Thoracic aorta (tissue), 2 donors: ENCODE results near the gene MUC5B. TPM values are rescaled to one million over a fixed set of nuclear protein-coding genes. Genes with fewer than 3 reads are reported as not detected.
"Not testable (repeated sequence)": the region's sequence is repeated elsewhere in the genome, so short reads cannot be mapped to it uniquely, and the experiment has no call there.

ENCODE experiments used
- ATAC-seq: fragments of 150-250 bp; one replicate; pipeline ENCODE4 v1.8.0; 2017; ENCODE audit warnings: low read depth; ENCODE audit not compliant: insufficient number of reproducible peaks, low FRiP score
- DNase-seq: peaks from one replicate; pipeline ENCODE4 v3.0.0-alpha.2; 2020; ENCODE audit warnings: low spot score
- H3K27ac ChIP-seq, 2 donors: fragments of 200-600 bp; sonication (generic); 1 replicate in 1 of 2; 2 replicates in 1 of 2; pipeline ENCODE4 v1.5.1; 2016; ENCODE audit warnings: mild to moderate bottlenecking in 2 of 2, moderate library complexity in 2 of 2
- H3K27me3 ChIP-seq: fragments of 200-600 bp; sonication (generic); replicated peaks from 2 replicates; pipeline ENCODE4 v1.6.0; 2016; ENCODE audit warnings: mild to moderate bottlenecking; ENCODE audit not compliant: insufficient read depth
- H3K36me3 ChIP-seq: fragments of 200-600 bp; sonication (generic); one replicate; pipeline ENCODE4 v1.5.1; 2016
- H3K4me1 ChIP-seq, 2 donors: fragments of 200-600 bp; sonication (generic); 1 replicate in 1 of 2; 2 replicates in 1 of 2; pipeline versions ENCODE4 v1.5.1 to v1.6.0; 2016; ENCODE audit warnings: low read depth in 2 of 2, mild to moderate bottlenecking in 1 of 2; ENCODE audit not compliant: control insufficient read depth in 1 of 2
- H3K4me3 ChIP-seq: fragments of 200-600 bp; sonication (generic); 2 replicates; pipeline ENCODE4 v1.5.1; 2016; ENCODE audit warnings: mild to moderate bottlenecking
- H3K9me3 ChIP-seq: fragments of 200-600 bp; sonication (generic); 2 replicates; pipeline ENCODE4 v1.5.1; 2016
- CTCF ChIP-seq: fragments of 200-600 bp; sonication (generic); IDR thresholded peaks from one replicate; pipeline ENCODE4 v1.5.1; 2019; ENCODE audit warnings: antibody characterized with exemption
- total RNA-seq, 2 donors: library from RNA; depleted of rRNA; stranded (reverse); fragments of >200 nt; gene quantifications; one replicate each; pipeline versions ENCODE4 v1.1.0 to v1.2.3, GENCODE V29; 2016

Gene MUC5B
- total RNA-seq, result not detected

- H3K4me1 ChIP-seq, result no peaks in the 10 kb centered on the region
- no peak within 1 kb of the TSS for H3K27ac ChIP-seq
- H3K4me3 ChIP-seq, result no peak within 1 kb of the TSS
- no peaks in the 10 kb centered on the region for H3K27me3 ChIP-seq
- H3K9me3 ChIP-seq, result no peaks in the 10 kb centered on the region
- ATAC-seq (no peak), DNase-seq (no peak)
- no peaks in the 10 kb centered on the region for H3K36me3 ChIP-seq
- TF ChIP-seq CTCF, result no peak
Measured at GRCh38 chr11:1222491-1223345, at the start of gene MUC5B. Gene MUC5B (plus strand): TSS chr11:1223066. CDS start chr11:1223124, 58 bp downstream.

GRCh38 chr11:1173396-1173795 lies 49.5 kb upstream of the MUC5B start:
- DNase-seq, H3K36me3 ChIP-seq, ATAC-seq, H3K9me3 ChIP-seq, H3K4me3 ChIP-seq, H3K27ac ChIP-seq, H3K4me1 ChIP-seq, H3K27me3 ChIP-seq: not testable (repeated sequence)

GRCh38 chr11:1174441-1175370 lies 48.2 kb upstream of the MUC5B start:
- no peaks in the 10 kb centered on the region for H3K27me3 ChIP-seq
- no peaks in the 10 kb centered on the region for H3K9me3 ChIP-seq
- DNase-seq (no peak), ATAC-seq (no peak)
- no peaks in the 10 kb centered on the region for H3K4me1 ChIP-seq
- no peak overlapping the region for H3K4me3 ChIP-seq
- H3K27ac ChIP-seq, result no peak overlapping the region
- TF ChIP-seq CTCF, result no peak
- H3K36me3 ChIP-seq, result no peaks in the 10 kb centered on the region

- Histone ChIP-seq H3K4me3 (no peak overlapping the region), H3K4me1 (no peaks in the 10 kb centered on the region), H3K27me3 (no peaks in the 10 kb centered on the region), H3K27ac (no peak overlapping the region), H3K36me3 (no peaks in the 10 kb centered on the region), H3K9me3 (no peaks in the 10 kb centered on the region)
- no peak for TF ChIP-seq CTCF
- DNase-seq (no peak), ATAC-seq (no peak)
Measured at GRCh38 chr11:1175461-1176223, 47.2 kb upstream of the MUC5B start.

- Histone ChIP-seq H3K4me3 (no peak overlapping the region), H3K4me1 (no peaks in the 10 kb centered on the region), H3K27me3 (no peaks in the 10 kb centered on the region), H3K36me3 (no peaks in the 10 kb centered on the region), H3K9me3 (no peaks in the 10 kb centered on the region), H3K27ac (no peak overlapping the region)
- no peak for TF ChIP-seq CTCF
- DNase-seq, result no peak
- no peak for ATAC-seq
Measured at GRCh38 chr11:1176224-1177019, 46.4 kb upstream of the MUC5B start.
